Measurements from ENCODE around the gene HNMT.

- TF ChIP-seq EP300 (IDR thresholded peaks at IDR 0.05) (no peak), CTCF (IDR thresholded peaks at IDR 0.05) (no peak), POLR2AphosphoS5 (IDR thresholded peaks at IDR 0.05) (no peak)
Observed at GRCh38 chr2:138016351-138017087, 52.2 kb downstream of the HNMT start.
